ENCODE results near the gene TOMM70.

The TOMM70 gene

GRCh38 chr3:100411091-100411982 lies 10.4 kb upstream of the TOMM70 start:
- no peak for DNase-seq (ENCODE audit: low read depth, low spot score)

GRCh38 chr3:100407977-100408532 lies 7.2 kb upstream of the TOMM70 start:
- DNase-seq (ENCODE audit: low read depth, low spot score), result no peak

GRCh38 chr3:100407164-100407563 lies 6.3 kb upstream of the TOMM70 start:
- DNase-seq (ENCODE audit: low read depth, low spot score), result no peak

GRCh38 chr3:100404250-100404548 lies 3.3 kb upstream of the TOMM70 start:
- no peak for DNase-seq (ENCODE audit: low read depth, low spot score)

GRCh38 chr3:100403362-100404249 lies 2.7 kb upstream of the TOMM70 start:
- no peak for DNase-seq (ENCODE audit: low read depth, low spot score)

- DNase-seq (ENCODE audit: low read depth, low spot score), result no peak
Measured at GRCh38 chr3:100402891-100403290, 2.0 kb upstream of the TOMM70 start.

GRCh38 chr3:100402256-100402655 lies 1.4 kb upstream of the TOMM70 start:
- no peak for DNase-seq (ENCODE audit: low read depth, low spot score)

- DNase-seq (ENCODE audit: low read depth, low spot score), result no peak
Measured at GRCh38 chr3:100401674-100402041, 769 bp upstream of the TOMM70 start.

GRCh38 chr3:100400419-100400779 lies 490 bp downstream of the TOMM70 start:
- DNase-seq (ENCODE audit: low read depth, low spot score), result no peak

GRCh38 chr3:100399341-100400071 lies 1.4 kb downstream of the TOMM70 start:
- no peak for DNase-seq (ENCODE audit: low read depth, low spot score)

- no peak for DNase-seq (ENCODE audit: low read depth, low spot score)
Measured at GRCh38 chr3:100396967-100397366, 3.9 kb downstream of the TOMM70 start.

GRCh38 chr3:100395679-100396431 lies 5.0 kb downstream of the TOMM70 start:
- no peak for DNase-seq (ENCODE audit: low read depth, low spot score)

- no peak for DNase-seq (ENCODE audit: low read depth, low spot score)
Measured at GRCh38 chr3:100389025-100389424, 11.9 kb downstream of the TOMM70 start.

- DNase-seq (ENCODE audit: low read depth, low spot score), result peak; percentile 32
Measured at GRCh38 chr3:100386437-100387074, 14.3 kb downstream of the TOMM70 start.

- DNase-seq (ENCODE audit: low read depth, low spot score), result no peak
Measured at GRCh38 chr3:100384733-100385525, 16.0 kb downstream of the TOMM70 start.

GRCh38 chr3:100376301-100376700 lies 24.6 kb downstream of the TOMM70 start:
- DNase-seq (ENCODE audit: low read depth, low spot score), result no peak

- DNase-seq (ENCODE audit: low read depth, low spot score), result no peak
Measured at GRCh38 chr3:100374521-100374920, 26.4 kb downstream of the TOMM70 start.

GRCh38 chr3:100370756-100371155 lies 30.1 kb downstream of the TOMM70 start:
- no peak for DNase-seq (ENCODE audit: low read depth, low spot score)

GRCh38 chr3:100368441-100368840 lies 32.4 kb downstream of the TOMM70 start:
- DNase-seq (ENCODE audit: low read depth, low spot score), result no peak

- no peak for DNase-seq (ENCODE audit: low read depth, low spot score)
Measured at GRCh38 chr3:100366424-100366823, 34.5 kb downstream of the TOMM70 start.
